ENCODE data around the gene EGLN1.

The EGLN1 gene

GRCh38 chr1:231414260-231415016 lies 7.6 kb downstream of the EGLN1 start:
- DNase-seq = no peak
- Histone ChIP-seq H3K27ac (no peak overlapping the region), H3K4me3 (ENCODE audit: low read depth, low read length) (no peak overlapping the region), H3K27me3 (replicated peaks) (no peaks in the 10 kb centered on the region), H3K36me3 (replicated peaks) (no peaks in the 10 kb centered on the region)
- no peak for TF ChIP-seq CTCF (IDR thresholded peaks at IDR 0.05; ENCODE audit: low read depth, low read length, missing control alignments)
- in situ Hi-C loops (cut with HindIII; ENCODE audit: low pct_ligation_motif_present, low sequenced_read_pairs) = no loop called here

- no peaks in the 10 kb centered on the region for H3K36me3 ChIP-seq (replicated peaks)
- H3K4me3 ChIP-seq (ENCODE audit: low read depth, low read length) = no peak overlapping the region
- in situ Hi-C loops (cut with HindIII; ENCODE audit: low pct_ligation_motif_present, low sequenced_read_pairs) = no loop called here
- no peak overlapping the region for H3K27ac ChIP-seq
- no peak for DNase-seq
- TF ChIP-seq CTCF (IDR thresholded peaks at IDR 0.05; ENCODE audit: low read depth, low read length, missing control alignments) = no peak
- no peaks in the 10 kb centered on the region for H3K27me3 ChIP-seq (replicated peaks)
Measured at GRCh38 chr1:231413749-231414082, 8.4 kb downstream of the EGLN1 start.

- H3K27me3 ChIP-seq (replicated peaks) = no peaks in the 10 kb centered on the region
- H3K36me3 ChIP-seq (replicated peaks) = no peaks in the 10 kb centered on the region
- no peak overlapping the region for H3K27ac ChIP-seq
- DNase-seq = no peak
- no peak overlapping the region for H3K4me3 ChIP-seq (ENCODE audit: low read depth, low read length)
- in situ Hi-C loops (cut with HindIII; ENCODE audit: low pct_ligation_motif_present, low sequenced_read_pairs) = no loop called here
- TF ChIP-seq CTCF (IDR thresholded peaks at IDR 0.05; ENCODE audit: low read depth, low read length, missing control alignments) = no peak
Measured at GRCh38 chr1:231411036-231411531, 11.0 kb downstream of the EGLN1 start.

GRCh38 chr1:231410036-231410612 lies 12.0 kb downstream of the EGLN1 start:
- Histone ChIP-seq H3K4me3 (ENCODE audit: low read depth, low read length) (no peak overlapping the region), H3K36me3 (replicated peaks) (no peaks in the 10 kb centered on the region), H3K27me3 (replicated peaks) (no peaks in the 10 kb centered on the region), H3K27ac (no peak overlapping the region)
- no peak for DNase-seq
- in situ Hi-C loops (cut with HindIII; ENCODE audit: low pct_ligation_motif_present, low sequenced_read_pairs) = no loop called here
- no peak for TF ChIP-seq CTCF (IDR thresholded peaks at IDR 0.05; ENCODE audit: low read depth, low read length, missing control alignments)

- no peak overlapping the region for H3K4me3 ChIP-seq (ENCODE audit: low read depth, low read length)
- no peaks in the 10 kb centered on the region for H3K36me3 ChIP-seq (replicated peaks)
- peak overlapping the region; percentile 60 for H3K27ac ChIP-seq
- no peak for DNase-seq
- no peaks in the 10 kb centered on the region for H3K27me3 ChIP-seq (replicated peaks)
- in situ Hi-C loops (cut with HindIII; ENCODE audit: low pct_ligation_motif_present, low sequenced_read_pairs) = no loop called here
- TF ChIP-seq CTCF (IDR thresholded peaks at IDR 0.05; ENCODE audit: low read depth, low read length, missing control alignments) = no peak
Measured at GRCh38 chr1:231408528-231409094, 13.5 kb downstream of the EGLN1 start.

All from brain microvascular endothelial cell (primary cell).